Vagina (tissue), 2 donors: ENCODE measurements around the gene PHF21B.
A peak's percentile ranks its signal among the peaks of the same experiment; 100 is the strongest.

Experiments
- CTCF ChIP-seq, 3 experiments: fragments of 450-650 bp in 2 of 3; fragments of 200-600 bp in 1 of 3; sonication (generic) in 1 of 3; IDR thresholded peaks; one replicate each; pipeline ENCODE4 v1.5.1; 2017 to 2019; ENCODE audit warnings: antibody characterized with exemption in 3 of 3, mild to moderate bottlenecking in 2 of 3, moderate library complexity in 2 of 3
- POLR2A ChIP-seq, 2 donors: fragments of 450-650 bp; IDR thresholded peaks; one replicate each; pipeline ENCODE4 v1.6.1; 2017; ENCODE audit warnings: antibody characterized with exemption in 2 of 2, mild to moderate bottlenecking in 2 of 2, moderate library complexity in 2 of 2
- POLR2AphosphoS5 ChIP-seq, 2 donors: sonication (generic); formaldehyde crosslinking; IDR thresholded peaks; one replicate each; pipeline ENCODE4 v1.9.0; 2017; ENCODE audit warnings: antibody characterized with exemption in 2 of 2, mild to moderate bottlenecking in 2 of 2, low read depth in 1 of 2; ENCODE audit not compliant: insufficient read depth in 1 of 2

DNA sequence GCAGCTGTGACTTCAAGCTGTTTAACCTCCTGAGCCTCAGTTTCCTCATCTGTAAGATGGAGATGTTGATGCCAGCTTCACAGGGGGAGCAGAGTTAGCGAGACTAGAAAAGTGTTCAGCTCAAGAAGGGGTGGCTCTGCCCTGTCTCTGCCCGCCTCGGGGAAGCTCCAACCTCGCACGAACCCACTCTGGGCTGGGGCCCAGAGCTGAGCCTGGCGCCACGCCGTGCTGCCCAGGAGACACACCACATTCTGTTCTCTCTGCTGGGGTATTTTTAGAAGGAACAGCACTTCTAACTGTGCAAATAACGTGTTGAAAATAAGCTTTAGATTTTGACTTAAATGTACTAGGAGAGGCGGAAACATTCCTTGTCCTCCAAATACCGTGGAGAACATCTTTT is 74.1 kb downstream of the PHF21B start:
- TF ChIP-seq CTCF (IDR thresholded peaks at IDR 0.05), result no peak
- TF ChIP-seq POLR2A (IDR thresholded peaks at IDR 0.05), result no peak
- TF ChIP-seq POLR2AphosphoS5 (IDR thresholded peaks at IDR 0.05; ENCODE audit: insufficient read depth in 1 of 2, low read depth in 1 of 2), result peak in 1 of 2 donors; percentile 22
